ENCODE results near the gene COG3.

COG3 gene

DNA sequence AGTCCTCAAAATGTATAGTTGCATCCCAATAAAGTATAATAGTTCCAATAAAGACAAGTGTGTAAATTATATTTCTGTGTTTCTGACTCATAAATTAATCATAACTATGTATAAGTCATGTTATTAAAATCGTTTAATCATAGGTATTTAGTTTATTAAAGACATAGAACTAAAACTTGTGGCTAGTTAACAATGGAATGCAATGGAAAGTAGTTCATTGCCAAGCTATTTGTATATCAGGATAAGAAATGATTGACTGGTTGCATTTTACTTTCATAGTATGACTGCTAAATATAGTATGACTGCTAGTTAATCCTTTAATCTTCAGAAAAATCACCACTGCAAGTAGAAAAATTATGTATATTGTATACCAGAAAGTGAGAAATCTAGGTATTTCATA, 16.9 kb downstream of the COG3 start:
- no peak overlapping the region for H3K4me3 ChIP-seq (replicated peaks; ENCODE audit: insufficient read depth, low read length)

DNA sequence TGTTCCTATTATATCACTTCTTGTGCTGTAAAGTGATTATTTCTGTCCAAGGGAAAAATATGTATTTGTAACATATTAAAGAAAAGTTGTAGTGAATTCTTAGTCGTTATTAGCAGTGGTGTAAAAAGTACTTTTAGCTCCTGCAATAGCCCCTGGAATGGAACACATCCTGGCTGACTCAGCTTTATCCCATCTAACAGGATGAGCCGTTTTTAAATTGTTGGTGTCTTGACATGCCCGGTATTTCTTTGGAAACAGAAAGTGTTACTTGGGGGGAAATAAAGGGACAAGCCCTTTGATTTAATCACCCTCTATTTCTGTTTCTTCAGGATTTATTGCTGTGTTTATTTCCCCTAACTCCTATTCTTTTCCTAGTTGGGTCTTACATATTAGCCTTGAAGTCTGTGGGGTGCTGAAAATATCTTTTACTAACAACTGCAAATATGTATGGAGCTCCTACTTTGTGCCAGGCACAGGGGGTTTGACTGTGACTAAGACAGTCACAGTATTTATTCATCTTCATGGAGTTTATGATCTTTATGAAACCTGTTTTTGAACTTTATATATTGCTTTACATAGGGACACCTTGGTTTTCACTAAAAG, 17.9 kb downstream of the COG3 start:
- no peak overlapping the region for H3K27ac ChIP-seq (replicated peaks)
- no peaks in the 10 kb centered on the region for H3K27me3 ChIP-seq (ENCODE audit: insufficient read depth, poor library complexity, severe bottlenecking)
- DNase-seq (ENCODE audit: low read depth in 1 of 2, low spot score in 1 of 2), result no peak
- no peak overlapping the region for H3K4me3 ChIP-seq (replicated peaks; ENCODE audit: insufficient read depth, low read length)
- TF ChIP-seq GABPA (IDR thresholded peaks at IDR 0.05; ENCODE audit: low read depth) (no peak), SPI1 (IDR thresholded peaks at IDR 0.05; ENCODE audit: borderline replicate concordance, low read depth) (no peak), POLR2AphosphoS5 (IDR thresholded peaks at IDR 0.05; ENCODE audit: low read depth) (no peak)
- TF ChIP-seq, protein P1, sequence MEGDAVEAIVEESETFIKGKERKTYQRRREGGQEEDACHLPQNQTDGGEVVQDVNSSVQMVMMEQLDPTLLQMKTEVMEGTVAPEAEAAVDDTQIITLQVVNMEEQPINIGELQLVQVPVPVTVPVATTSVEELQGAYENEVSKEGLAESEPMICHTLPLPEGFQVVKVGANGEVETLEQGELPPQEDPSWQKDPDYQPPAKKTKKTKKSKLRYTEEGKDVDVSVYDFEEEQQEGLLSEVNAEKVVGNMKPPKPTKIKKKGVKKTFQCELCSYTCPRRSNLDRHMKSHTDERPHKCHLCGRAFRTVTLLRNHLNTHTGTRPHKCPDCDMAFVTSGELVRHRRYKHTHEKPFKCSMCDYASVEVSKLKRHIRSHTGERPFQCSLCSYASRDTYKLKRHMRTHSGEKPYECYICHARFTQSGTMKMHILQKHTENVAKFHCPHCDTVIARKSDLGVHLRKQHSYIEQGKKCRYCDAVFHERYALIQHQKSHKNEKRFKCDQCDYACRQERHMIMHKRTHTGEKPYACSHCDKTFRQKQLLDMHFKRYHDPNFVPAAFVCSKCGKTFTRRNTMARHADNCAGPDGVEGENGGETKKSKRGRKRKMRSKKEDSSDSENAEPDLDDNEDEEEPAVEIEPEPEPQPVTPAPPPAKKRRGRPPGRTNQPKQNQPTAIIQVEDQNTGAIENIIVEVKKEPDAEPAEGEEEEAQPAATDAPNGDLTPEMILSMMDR (IDR thresholded peaks at IDR 0.05; ENCODE audit: insufficient read depth, low read length), result no peak
- TF ChIP-seq, protein P2, sequence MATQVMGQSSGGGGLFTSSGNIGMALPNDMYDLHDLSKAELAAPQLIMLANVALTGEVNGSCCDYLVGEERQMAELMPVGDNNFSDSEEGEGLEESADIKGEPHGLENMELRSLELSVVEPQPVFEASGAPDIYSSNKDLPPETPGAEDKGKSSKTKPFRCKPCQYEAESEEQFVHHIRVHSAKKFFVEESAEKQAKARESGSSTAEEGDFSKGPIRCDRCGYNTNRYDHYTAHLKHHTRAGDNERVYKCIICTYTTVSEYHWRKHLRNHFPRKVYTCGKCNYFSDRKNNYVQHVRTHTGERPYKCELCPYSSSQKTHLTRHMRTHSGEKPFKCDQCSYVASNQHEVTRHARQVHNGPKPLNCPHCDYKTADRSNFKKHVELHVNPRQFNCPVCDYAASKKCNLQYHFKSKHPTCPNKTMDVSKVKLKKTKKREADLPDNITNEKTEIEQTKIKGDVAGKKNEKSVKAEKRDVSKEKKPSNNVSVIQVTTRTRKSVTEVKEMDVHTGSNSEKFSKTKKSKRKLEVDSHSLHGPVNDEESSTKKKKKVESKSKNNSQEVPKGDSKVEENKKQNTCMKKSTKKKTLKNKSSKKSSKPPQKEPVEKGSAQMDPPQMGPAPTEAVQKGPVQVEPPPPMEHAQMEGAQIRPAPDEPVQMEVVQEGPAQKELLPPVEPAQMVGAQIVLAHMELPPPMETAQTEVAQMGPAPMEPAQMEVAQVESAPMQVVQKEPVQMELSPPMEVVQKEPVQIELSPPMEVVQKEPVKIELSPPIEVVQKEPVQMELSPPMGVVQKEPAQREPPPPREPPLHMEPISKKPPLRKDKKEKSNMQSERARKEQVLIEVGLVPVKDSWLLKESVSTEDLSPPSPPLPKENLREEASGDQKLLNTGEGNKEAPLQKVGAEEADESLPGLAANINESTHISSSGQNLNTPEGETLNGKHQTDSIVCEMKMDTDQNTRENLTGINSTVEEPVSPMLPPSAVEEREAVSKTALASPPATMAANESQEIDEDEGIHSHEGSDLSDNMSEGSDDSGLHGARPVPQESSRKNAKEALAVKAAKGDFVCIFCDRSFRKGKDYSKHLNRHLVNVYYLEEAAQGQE (IDR thresholded peaks at IDR 0.05; ENCODE audit: insufficient replicate concordance, low read depth), result no peak

More for the DNA sequence above, 16.9 kb downstream of the COG3 start:
- no peak overlapping the region for H3K27ac ChIP-seq (replicated peaks)
- H3K27me3 ChIP-seq (ENCODE audit: insufficient read depth, poor library complexity, severe bottlenecking), result no peaks in the 10 kb centered on the region
- DNase-seq (ENCODE audit: low read depth in 1 of 2, low spot score in 1 of 2), result no peak
- TF ChIP-seq SPI1 (IDR thresholded peaks at IDR 0.05; ENCODE audit: borderline replicate concordance, low read depth) (no peak), POLR2AphosphoS5 (IDR thresholded peaks at IDR 0.05; ENCODE audit: low read depth) (no peak)
- TF ChIP-seq, protein P1 (IDR thresholded peaks at IDR 0.05; ENCODE audit: insufficient read depth, low read length), result no peak

DNA sequence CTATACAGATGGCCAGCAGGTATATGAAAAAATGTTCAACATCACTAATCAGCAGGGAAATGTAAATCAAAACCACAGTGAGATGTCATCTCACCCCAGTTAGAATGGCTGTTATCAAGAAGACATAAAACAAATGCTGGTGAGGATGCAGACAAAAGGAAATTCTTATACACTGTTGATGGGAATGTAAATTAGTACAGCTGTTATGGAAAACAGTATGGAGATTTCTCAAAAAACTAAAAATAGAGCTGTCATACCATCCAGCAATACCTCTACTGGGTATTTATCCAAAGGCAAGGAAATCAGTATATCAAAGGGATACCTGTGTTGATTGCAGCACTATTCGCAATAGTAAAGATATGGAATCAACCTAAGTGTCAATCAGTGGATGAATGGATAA, 22.9 kb downstream of the COG3 start:
- no peak overlapping the region for H3K27ac ChIP-seq (replicated peaks)
- DNase-seq (ENCODE audit: low read depth in 1 of 2, low spot score in 1 of 2), result no peak
- no peak overlapping the region for H3K4me3 ChIP-seq (replicated peaks; ENCODE audit: insufficient read depth, low read length)
- H3K27me3 ChIP-seq (ENCODE audit: insufficient read depth, poor library complexity, severe bottlenecking), result no peaks in the 10 kb centered on the region
- no peak for TF ChIP-seq POLR2AphosphoS5 (IDR thresholded peaks at IDR 0.05; ENCODE audit: low read depth)
- TF ChIP-seq, protein P1 (IDR thresholded peaks at IDR 0.05; ENCODE audit: insufficient read depth, low read length), result no peak
- TF ChIP-seq GABPA (IDR thresholded peaks at IDR 0.05; ENCODE audit: low read depth), result no peak
- TF ChIP-seq SPI1 (IDR thresholded peaks at IDR 0.05; ENCODE audit: borderline replicate concordance, low read depth), result no peak
- TF ChIP-seq, protein P2 (IDR thresholded peaks at IDR 0.05; ENCODE audit: insufficient replicate concordance, low read depth), result no peak

DNA sequence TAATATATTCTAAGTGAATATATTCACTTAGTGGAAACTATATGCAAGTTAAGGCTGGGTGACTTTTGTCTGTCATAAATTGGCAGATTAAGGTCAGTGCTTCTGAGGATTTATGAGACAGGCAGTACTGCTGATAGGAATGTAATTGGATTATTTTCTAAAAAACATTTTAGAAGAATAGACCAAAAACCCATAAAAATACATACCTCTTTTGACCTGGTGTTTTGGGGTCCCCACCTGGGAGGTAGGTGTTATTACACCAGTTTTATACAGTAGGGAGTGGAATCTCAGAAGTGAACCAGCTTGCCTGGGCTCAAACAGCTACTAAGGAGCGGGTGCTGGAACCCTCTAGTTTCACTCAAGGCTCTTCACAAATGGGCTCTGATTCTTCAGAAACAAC, 25.3 kb downstream of the COG3 start:
- H3K4me3 ChIP-seq (replicated peaks; ENCODE audit: insufficient read depth, low read length), result no peak overlapping the region
- H3K27ac ChIP-seq (replicated peaks), result no peak overlapping the region

More for the DNA sequence above, 25.3 kb downstream of the COG3 start:
- H3K27me3 ChIP-seq (ENCODE audit: insufficient read depth, poor library complexity, severe bottlenecking), result no peaks in the 10 kb centered on the region
- TF ChIP-seq, protein P2 (IDR thresholded peaks at IDR 0.05; ENCODE audit: insufficient replicate concordance, low read depth), result no peak
- TF ChIP-seq, protein P1 (IDR thresholded peaks at IDR 0.05; ENCODE audit: insufficient read depth, low read length), result no peak
- no peak for TF ChIP-seq GABPA (IDR thresholded peaks at IDR 0.05; ENCODE audit: low read depth)
- DNase-seq (ENCODE audit: low read depth in 1 of 2, low spot score in 1 of 2), result no peak

Measured in HL-60 (cell line).